ENCODE data around the gene PEAK1.
A peak's percentile ranks its signal among the peaks of the same experiment; 100 is the strongest.

GRCh38 chr15:77420610-77421369 is 886 bp upstream of the PEAK1 start, which contains the start of gene HMG20A:
- no peak for TF ChIP-seq SMAD1 (IDR thresholded peaks at IDR 0.05; ENCODE audit: low read depth, low read length, partially characterized antibody)
- no peak for TF ChIP-seq BCL6 (CRISPR knock-in tag; IDR thresholded peaks at IDR 0.05)
- TF ChIP-seq FOXK1 (CRISPR knock-in tag; IDR thresholded peaks at IDR 0.05; ENCODE audit: borderline replicate concordance), result no peak
- no peak for TF ChIP-seq ZBTB33 (CRISPR knock-in tag; IDR thresholded peaks at IDR 0.05)
- TF ChIP-seq SIN3A (IDR thresholded peaks at IDR 0.05; ENCODE audit: borderline replicate concordance in 2 of 2, control insufficient read depth in 1 of 2, low read depth in 2 of 2, low read length in 2 of 2), result peak in 1 of 2 experiments; percentile 45; a peak in 2 of 4 replicates
- TF ChIP-seq BACH1 (tag; IDR thresholded peaks at IDR 0.05), result peak; percentile 34; the same call in 1 of the 2 replicates
- peak; percentile 96 to 97; a peak in 3 of 4 replicates for TF ChIP-seq ARNT (IDR thresholded peaks at IDR 0.05)

Data from K562 (cell line).